ENCODE results near the gene TRAF7.

Gene TRAF7

GRCh38 chr16:2213817-2214718, 58.5 kb downstream of the TRAF7 start:
- no peak for DNase-seq (ENCODE audit: low read depth in 2 of 3, low spot score in 1 of 3)

DNA sequence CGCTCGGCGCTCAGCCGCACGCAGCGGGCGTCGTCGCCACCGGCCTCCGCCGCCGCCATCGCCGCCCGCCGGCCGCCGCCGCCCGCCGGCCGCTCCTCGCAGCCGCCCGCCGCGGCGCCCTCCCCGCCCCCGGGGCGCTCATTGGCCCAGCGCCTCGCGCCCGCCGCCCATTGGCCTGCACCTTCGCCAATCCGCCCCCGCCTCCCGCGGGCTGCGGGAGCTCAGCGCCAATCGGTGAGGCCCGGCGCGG, 59.1 kb downstream of the TRAF7 start, which contains the start of gene PGP:
Gene PGP, minus strand, starts transcription at position 122 of the 250 bp plus-strand sequence. Its CDS starts 63 bp downstream, at position 59.
- DNase-seq (ENCODE audit: low read depth in 2 of 3, low spot score in 1 of 3) = no peak

DNA sequence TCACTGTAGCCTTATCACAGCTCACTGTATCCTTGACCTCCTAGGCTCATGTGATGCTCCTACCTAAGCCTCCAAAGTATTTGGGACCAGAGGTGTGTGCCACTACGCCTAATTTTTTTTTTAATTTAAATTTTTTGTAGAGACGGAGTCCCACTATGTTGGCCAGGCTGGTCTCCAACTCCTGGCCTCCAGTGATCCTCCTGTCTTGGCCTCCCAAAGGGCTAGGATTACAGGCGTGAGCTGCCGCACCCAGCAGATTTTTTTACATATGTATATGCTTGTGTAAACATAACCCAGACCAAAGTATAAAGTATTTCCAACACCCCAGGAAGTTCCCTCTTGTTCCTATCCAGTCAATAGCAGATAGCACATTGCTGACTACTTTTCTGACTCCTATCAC, 60.7 kb downstream of the TRAF7 start:
- DNase-seq (ENCODE audit: low read depth in 2 of 3, low spot score in 1 of 3) = no peak

- DNase-seq (ENCODE audit: low read depth in 2 of 3, low spot score in 1 of 3) = peak; percentile 99 to 100 (median 100)
Measured at GRCh38 chr16:2223221-2223941, 67.8 kb downstream of the TRAF7 start, which contains the start of gene E4F1. Gene E4F1 (plus strand): TSS chr16:2223591. CDS start chr16:2223614, 23 bp downstream.

DNA sequence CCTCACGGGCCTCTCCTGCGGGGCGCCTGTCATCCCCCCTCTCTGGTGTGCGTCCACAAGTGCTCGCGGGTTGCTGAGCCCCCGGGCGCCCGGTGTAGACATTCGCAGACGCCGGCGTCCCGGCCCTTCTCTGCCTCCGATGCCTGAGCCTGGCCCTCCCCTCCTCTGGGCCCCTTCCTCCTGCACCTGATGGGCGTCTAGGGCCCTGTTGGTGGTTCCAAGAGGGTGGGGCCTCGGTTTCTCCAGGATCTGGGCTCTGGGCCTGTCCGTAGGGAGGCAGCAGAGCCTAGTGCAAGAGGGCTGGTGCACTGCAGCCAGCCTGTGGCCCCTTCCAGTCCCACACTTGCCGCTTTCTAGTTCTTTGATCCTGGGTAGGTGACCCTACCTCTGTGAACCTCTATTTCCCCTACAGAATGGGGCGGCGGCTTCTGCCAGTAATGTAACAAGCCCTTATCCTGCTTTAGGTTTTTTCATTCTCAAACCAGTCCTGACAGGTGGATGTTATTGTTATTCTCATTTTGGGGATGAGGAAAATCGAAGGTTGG, 68.4 kb downstream of the TRAF7 start:
- peak in 1 of 3 donors; percentile 34 for DNase-seq (ENCODE audit: low read depth in 2 of 3, low spot score in 1 of 3)

GRCh38 chr16:2226245-2226793, 70.7 kb downstream of the TRAF7 start:
- DNase-seq (ENCODE audit: low read depth in 2 of 3, low spot score in 1 of 3) = no peak

DNA sequence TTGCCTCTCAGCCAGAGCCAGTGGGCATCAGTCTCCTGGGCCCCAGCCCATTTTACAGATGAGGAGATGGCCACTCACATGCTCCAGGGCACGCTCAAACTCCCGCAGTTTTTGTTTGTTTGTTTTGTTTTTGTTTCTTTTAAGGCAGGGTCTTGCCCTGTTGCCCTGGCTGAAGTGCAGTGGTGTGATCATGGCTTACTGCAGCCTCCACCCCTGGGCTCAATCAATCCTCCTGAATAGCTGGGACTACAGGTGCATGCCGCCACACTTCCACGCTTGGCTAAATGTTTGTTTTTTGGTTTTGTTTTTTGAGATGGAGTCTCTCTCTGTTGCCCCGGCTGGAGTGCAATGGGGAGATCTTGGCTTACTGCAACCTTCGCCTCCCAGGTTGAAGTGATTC, 71.3 kb downstream of the TRAF7 start:
- DNase-seq (ENCODE audit: low read depth in 2 of 3, low spot score in 1 of 3) = no peak
